Stromal cell of bone marrow (primary cell): Measurements from ENCODE around the gene DPM3.
A peak's percentile ranks its signal among the peaks of the same experiment; 100 is the strongest.
"Not testable (repeated sequence)": the region's sequence is repeated elsewhere in the genome, so short reads cannot be mapped to it uniquely, and the experiment has no call there.

Source experiments
- DNase-seq: peaks from one replicate; pipeline ENCODE4 v3.0.0-alpha.2; 2012; ENCODE audit warnings: low read depth

Gene DPM3

GRCh38 chr1:155158991-155159390 lies 18.7 kb upstream of the DPM3 start:
- no peak for DNase-seq

GRCh38 chr1:155155996-155156643 lies 15.8 kb upstream of the DPM3 start:
- not testable (repeated sequence) for DNase-seq

- no peak for DNase-seq
Measured at GRCh38 chr1:155145491-155145890, 5.2 kb upstream of the DPM3 start.

GRCh38 chr1:155141749-155142148 lies 1.4 kb upstream of the DPM3 start:
- DNase-seq: no peak

GRCh38 chr1:155140630-155140953 lies 261 bp upstream of the DPM3 start:
- DNase-seq: no peak

- no peak for DNase-seq
Measured at GRCh38 chr1:155137154-155137949, 3.0 kb downstream of the DPM3 start.

GRCh38 chr1:155136748-155137147 lies 3.6 kb downstream of the DPM3 start:
- no peak for DNase-seq

- peak; percentile 81 for DNase-seq
Measured at GRCh38 chr1:155135415-155136028, 4.8 kb downstream of the DPM3 start, which contains the start of gene SLC50A1. TSS of gene SLC50A1 (plus strand) at chr1:155135852. CDS start at chr1:155135912, 60 bp downstream.

GRCh38 chr1:155134880-155135414 lies 5.4 kb downstream of the DPM3 start:
- DNase-seq: peak; percentile 87

GRCh38 chr1:155134322-155134721 lies 6.0 kb downstream of the DPM3 start:
- DNase-seq: no peak

- DNase-seq: no peak
Measured at GRCh38 chr1:155133799-155134281, 6.5 kb downstream of the DPM3 start.

GRCh38 chr1:155131856-155132255 lies 8.5 kb downstream of the DPM3 start:
- DNase-seq: no peak

GRCh38 chr1:155131285-155131684 lies 9.0 kb downstream of the DPM3 start:
- DNase-seq: no peak

GRCh38 chr1:155130272-155131006 lies 9.9 kb downstream of the DPM3 start:
- no peak for DNase-seq

GRCh38 chr1:155128755-155129473 lies 11.4 kb downstream of the DPM3 start:
- DNase-seq: no peak

GRCh38 chr1:155127967-155128754 lies 12.2 kb downstream of the DPM3 start:
- no peak for DNase-seq

GRCh38 chr1:155127105-155127966 lies 13.0 kb downstream of the DPM3 start, which contains the start of gene EFNA1:
TSS of gene EFNA1 (plus strand) at chr1:155127876. CDS start at chr1:155127978, 102 bp downstream.
- DNase-seq: peak; percentile 35

GRCh38 chr1:155126556-155127104 lies 13.7 kb downstream of the DPM3 start:
- no peak for DNase-seq

GRCh38 chr1:155125946-155126555 lies 14.3 kb downstream of the DPM3 start:
- no peak for DNase-seq
